B cell (primary cell): ENCODE measurements around the gene UMODL1. TPM values are rescaled to one million over a fixed set of nuclear protein-coding genes. Genes with fewer than 3 reads are reported as not detected.

ENCODE experiments used
- ATAC-seq: fragments of 200-7000 bp; cut with Tn5 transposase; one replicate; pipeline ENCODE4 v1.10.0; 2021; ENCODE audit warnings: low read depth, mild to moderate bottlenecking, moderate number of reproducible peaks, moderate library complexity
- CTCF ChIA-PET: fragments of 350-600 bp; sonication (Branson Sonifier 250); formaldehyde crosslinking; loops from one replicate; lab custom pipeline; 2021; ENCODE audit warnings: antibody characterized with exemption, inconsistent platforms; lab: Charles Lee
- POLR2A ChIA-PET: fragments of 350-600 bp; sonication (Branson Sonifier 250); formaldehyde crosslinking; loops from one replicate; lab custom pipeline; 2021; ENCODE audit warnings: antibody characterized with exemption; lab: Charles Lee
- DNase-seq: peaks from one replicate; pipeline ENCODE4 v3.0.0; 2013
- H2AFZ ChIP-seq: 2 replicates; pipeline ENCODE4 v1.6.1; 2012; ENCODE audit warnings: mild to moderate bottlenecking, low read depth, low read length; ENCODE audit not compliant: insufficient read depth, poor library complexity, severe bottlenecking
- H3K27ac ChIP-seq, 2 donors: 1 replicate in 1 of 2; 2 replicates in 1 of 2; pipeline ENCODE4 v1.5.1; 2012 to 2013; ENCODE audit warnings: low read length in 2 of 2, mild to moderate bottlenecking in 2 of 2, moderate library complexity in 1 of 2
- H3K27me3 ChIP-seq, 4 experiments: fragments of 200-600 bp in 1 of 4; sonication (generic) in 1 of 4; replicated peaks in 1 of 4; 1 replicate in 2 of 4; 2 replicates in 2 of 4; pipeline versions ENCODE4 v1.6.1 to v1.7.0; 2013 to 2016; ENCODE audit warnings: low read length in 3 of 4, mild to moderate bottlenecking in 2 of 4, mixed read lengths in 1 of 4, moderate library complexity in 1 of 4; ENCODE audit not compliant: insufficient read depth in 4 of 4, control insufficient read depth in 3 of 4; ENCODE audit errors: control extremely low read depth in 1 of 4
- H3K36me3 ChIP-seq, 2 experiments: replicated peaks in 1 of 2; 1 replicate in 1 of 2; 2 replicates in 1 of 2; pipeline versions ENCODE4 v1.6.1 to v1.7.1; 2013; ENCODE audit warnings: low read length in 1 of 2; ENCODE audit not compliant: insufficient read depth in 2 of 2, control insufficient read depth in 1 of 2; ENCODE audit errors: control extremely low read depth in 1 of 2, extremely low read depth in 1 of 2
- H3K4me1 ChIP-seq, 2 donors: fragments of 200-600 bp in 1 of 2; sonication (generic) in 1 of 2; 1 replicate in 1 of 2; 2 replicates in 1 of 2; pipeline versions ENCODE4 v1.5.1 to v1.6.1; 2013 to 2017; ENCODE audit warnings: low read length in 2 of 2; ENCODE audit not compliant: control insufficient read depth in 2 of 2, insufficient read depth in 2 of 2
- H3K4me2 ChIP-seq: replicated peaks from 2 replicates; pipeline ENCODE3; 2012; ENCODE audit warnings: mild to moderate bottlenecking, low read depth, low read length; ENCODE audit not compliant: poor library complexity, severe bottlenecking
- H3K4me3 ChIP-seq, 5 experiments: fragments of 200-600 bp in 1 of 5; sonication (generic) in 1 of 5; 1 replicate in 3 of 5; 2 replicates in 2 of 5; pipeline versions ENCODE4 v1.5.1 to v1.7.0; 2011 to 2016; ENCODE audit warnings: low read length in 4 of 5, mild to moderate bottlenecking in 4 of 5, low read depth in 2 of 5, control low read depth in 1 of 5, moderate library complexity in 1 of 5; ENCODE audit not compliant: insufficient read depth in 1 of 5; ENCODE audit errors: control extremely low read depth in 1 of 5, extremely low read depth in 1 of 5
- H3K79me2 ChIP-seq: fragments of 200-600 bp; sonication (generic); one replicate; pipeline ENCODE4 v1.6.0; 2016; ENCODE audit warnings: low read length; ENCODE audit not compliant: control insufficient read depth, insufficient read depth
- H3K9ac ChIP-seq: fragments of 200-600 bp; sonication (generic); 2 replicates; pipeline ENCODE4 v1.6.1; 2017; ENCODE audit warnings: mild to moderate bottlenecking, low read length, moderate library complexity
- H3K9me3 ChIP-seq, 3 donors: one replicate each; pipeline versions ENCODE4 v1.6.1 to v1.7.1; 2013; ENCODE audit warnings: low read length in 2 of 3; ENCODE audit not compliant: control insufficient read depth in 2 of 3, insufficient read depth in 1 of 3; ENCODE audit errors: control extremely low read depth in 1 of 3
- H4K20me1 ChIP-seq: 2 replicates; pipeline ENCODE4 v1.6.0; 2012; ENCODE audit warnings: mild to moderate bottlenecking, low read length; ENCODE audit not compliant: insufficient read depth, control insufficient read depth, poor library complexity, severe bottlenecking
- H3K27ac Mint-ChIP-seq: one replicate; pipeline ENCODE4 v1.8.0; 2021; ENCODE audit warnings: mixed read lengths
- H3K27me3 Mint-ChIP-seq: one replicate; pipeline ENCODE4 v1.8.0; 2021; ENCODE audit warnings: mixed read lengths
- H3K4me1 Mint-ChIP-seq: one replicate; pipeline ENCODE4 v1.8.0; 2021; ENCODE audit warnings: mixed read lengths
- H3K4me3 Mint-ChIP-seq: one replicate; pipeline ENCODE4 v1.8.0; 2021; ENCODE audit warnings: mixed read lengths
- H3K9me3 Mint-ChIP-seq: one replicate; pipeline ENCODE4 v1.8.0; 2022; ENCODE audit warnings: mixed read lengths; ENCODE audit not compliant: insufficient read depth
- EZH2 ChIP-seq: IDR thresholded peaks from 2 replicates; pipeline ENCODE4 v1.6.1; 2012; ENCODE audit warnings: borderline replicate concordance, low read depth, mild to moderate bottlenecking, moderate library complexity, low read length; ENCODE audit not compliant: insufficient read depth, poor library complexity, severe bottlenecking
- WGBS: methylation state at CpG from one replicate; pipeline ENCODE4 v1.1.5; 2013; ENCODE audit warnings: missing lambda C conversion rate; ENCODE audit not compliant: insufficient coverage; 5-methylcytosine and 5-hydroxymethylcytosine counted together
- intact Hi-C: fragments of 100-400 bp; cut with micrococcal nuclease; formaldehyde crosslinking; loops from one replicate; pipeline ENCODE4 v1.10.0; 2022
- polyA plus RNA-seq: library from polyadenylated mRNA; depleted of rRNA; stranded (reverse); fragments of >200 nt; gene quantifications from 2 replicates; pipeline ENCODE4 v1.2.3, GENCODE V29; 2012
- total RNA-seq, 2 donors: library from RNA; stranded (reverse); fragments of 120-200 nt in 1 of 2; gene quantifications; 1 replicate in 1 of 2; 2 replicates in 1 of 2; pipeline versions ENCODE4 v1.2.3 to v1.2.4, GENCODE V29; 2013 to 2022
- TF ChIP-seq, protein P1 (sequence below): fragments of 200-600 bp; IDR thresholded peaks from one replicate; pipeline ENCODE4 v1.8.0; 2022; ENCODE audit warnings: antibody characterized with exemption, mild to moderate bottlenecking

UMODL1 gene
- total and polyA plus RNA-seq, 2 donors (not counting 1 experiment from before 2014, with no cell fraction given): 0.10 to 0.49 TPM

- intact Hi-C loops: no loop called here
Observed at GRCh38 chr21:42122808-42123207, 51.7 kb downstream of the UMODL1 start.

DNA sequence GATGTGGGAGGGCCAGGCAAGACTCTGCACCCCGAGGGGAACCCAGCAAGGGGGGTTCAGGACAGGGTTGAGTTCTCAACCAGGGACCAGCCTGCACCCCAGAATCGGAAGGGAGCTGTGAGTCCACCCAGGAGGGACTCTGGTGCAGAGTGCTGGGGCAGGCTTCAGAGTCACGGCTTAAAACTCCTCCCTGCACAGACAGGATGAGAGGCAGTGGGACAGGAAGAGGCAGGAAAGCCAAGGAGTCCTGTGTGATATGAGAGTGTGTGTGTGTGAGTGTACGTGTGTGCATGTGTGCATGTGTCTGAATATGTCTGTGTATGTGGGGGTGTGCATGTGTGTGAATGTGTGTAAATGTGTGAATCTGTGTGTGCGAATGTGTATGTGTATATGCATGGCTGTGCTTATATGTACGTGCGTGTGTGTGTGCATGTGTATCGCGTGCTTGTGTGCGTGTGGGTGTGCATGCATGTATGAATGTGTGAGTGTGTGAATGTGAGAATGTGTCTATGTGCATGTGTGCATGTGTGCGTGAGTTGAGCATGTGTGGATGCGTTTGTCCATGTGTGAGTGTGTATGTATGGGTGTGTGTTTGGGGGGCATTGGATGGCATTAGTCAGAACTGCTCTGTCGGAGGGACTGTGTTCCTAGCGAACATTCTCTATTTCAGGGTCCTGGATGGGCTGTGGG lies 52.2 kb downstream of the UMODL1 start:
- Histone ChIP-seq H3K79me2 (no peaks in the 10 kb centered on the region), H3K36me3 (no peaks in the 10 kb centered on the region), H3K27me3 (peaks cover 0 to 69% (median 29%) of the 10 kb centered on the region in 4 experiments), H3K4me3 (no peak overlapping the region), H4K20me1 (no peaks in the 10 kb centered on the region), H3K4me1 (peaks cover 29 to 30% of the 10 kb centered on the region in 2 donors), H2AFZ (no peak overlapping the region), H3K4me2 (no peak overlapping the region), H3K27ac (no peak overlapping the region), H3K9ac (no peak overlapping the region), H3K9me3 (no peaks in the 10 kb centered on the region)
- POLR2A ChIA-PET: no interaction called here
- CTCF ChIA-PET: no interaction called here
- Mint-ChIP-seq H3K4me1 (peaks cover 31% of the 10 kb centered on the region), H3K27ac (no peak overlapping the region), H3K4me3 (no peak overlapping the region), H3K27me3 (peaks cover 55% of the 10 kb centered on the region), H3K9me3 (no peaks in the 10 kb centered on the region)
- DNase-seq: no peak
- intact Hi-C loops: no loop called here
- no peak for TF ChIP-seq EZH2
- TF ChIP-seq, protein P1, sequence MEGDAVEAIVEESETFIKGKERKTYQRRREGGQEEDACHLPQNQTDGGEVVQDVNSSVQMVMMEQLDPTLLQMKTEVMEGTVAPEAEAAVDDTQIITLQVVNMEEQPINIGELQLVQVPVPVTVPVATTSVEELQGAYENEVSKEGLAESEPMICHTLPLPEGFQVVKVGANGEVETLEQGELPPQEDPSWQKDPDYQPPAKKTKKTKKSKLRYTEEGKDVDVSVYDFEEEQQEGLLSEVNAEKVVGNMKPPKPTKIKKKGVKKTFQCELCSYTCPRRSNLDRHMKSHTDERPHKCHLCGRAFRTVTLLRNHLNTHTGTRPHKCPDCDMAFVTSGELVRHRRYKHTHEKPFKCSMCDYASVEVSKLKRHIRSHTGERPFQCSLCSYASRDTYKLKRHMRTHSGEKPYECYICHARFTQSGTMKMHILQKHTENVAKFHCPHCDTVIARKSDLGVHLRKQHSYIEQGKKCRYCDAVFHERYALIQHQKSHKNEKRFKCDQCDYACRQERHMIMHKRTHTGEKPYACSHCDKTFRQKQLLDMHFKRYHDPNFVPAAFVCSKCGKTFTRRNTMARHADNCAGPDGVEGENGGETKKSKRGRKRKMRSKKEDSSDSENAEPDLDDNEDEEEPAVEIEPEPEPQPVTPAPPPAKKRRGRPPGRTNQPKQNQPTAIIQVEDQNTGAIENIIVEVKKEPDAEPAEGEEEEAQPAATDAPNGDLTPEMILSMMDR: no peak
- ATAC-seq: no peak
- 75% methylated on average over 14 of the region's 14 CpGs for WGBS

More at GRCh38 chr21:42122808-42123207, 51.7 kb downstream of the UMODL1 start:
- Mint-ChIP-seq H3K4me1 (peaks cover 36% of the 10 kb centered on the region), H3K4me3 (no peak overlapping the region), H3K9me3 (no peaks in the 10 kb centered on the region), H3K27ac (no peak overlapping the region), H3K27me3 (peaks cover 55% of the 10 kb centered on the region)
- peaks cover 0 to 75% (median 32%) of the 10 kb centered on the region in 4 experiments for H3K27me3 ChIP-seq
- H3K4me1 ChIP-seq: peaks cover 35 to 36% of the 10 kb centered on the region in 2 donors
- POLR2A ChIA-PET: no interaction called here
- no peak overlapping the region for H2AFZ ChIP-seq
- CTCF ChIA-PET: interaction anchor here (2.5 kb wide), 1 partner anchor 15 kb away, joined by 8 read pairs; no protein-coding TSS in a partner anchor
- H3K4me3 ChIP-seq: no peak overlapping the region
- H3K36me3 ChIP-seq: no peaks in the 10 kb centered on the region
- H3K9me3 ChIP-seq: no peaks in the 10 kb centered on the region
- H3K9ac ChIP-seq: no peak overlapping the region
- DNase-seq: no peak
- no peak overlapping the region for H3K27ac ChIP-seq
- no peak overlapping the region for H3K4me2 ChIP-seq
- no peaks in the 10 kb centered on the region for H3K79me2 ChIP-seq
- WGBS: 57% methylated on average over 13 of the region's 13 CpGs
- no peaks in the 10 kb centered on the region for H4K20me1 ChIP-seq
- ATAC-seq: no peak
- TF ChIP-seq EZH2: no peak
- TF ChIP-seq, protein P1: no peak
